OCI-LY7 (cell line): ENCODE measurements around the gene EMILIN1. TPM values are rescaled to one million over a fixed set of nuclear protein-coding genes. Genes with fewer than 3 reads are reported as not detected.
A peak's percentile ranks its signal among the peaks of the same experiment; 100 is the strongest.
"Not testable (repeated sequence)": the region's sequence is repeated elsewhere in the genome, so short reads cannot be mapped to it uniquely, and the experiment has no call there.

Source experiments
- BruUV-seq: library from RNA; stranded (reverse); fragments of 400-500 nt; replicated peaks from 2 replicates; lab custom pipeline; 2021; lab: Mats Ljungman, UMichigan
- CTCF ChIA-PET: fragments of 300-600 bp; sonication (Branson Sonifier 250); formaldehyde crosslinking; loops from one replicate; lab custom pipeline; 2022; ENCODE audit warnings: antibody characterized with exemption; ENCODE audit not compliant: unreplicated experiment; lab: Charles Lee
- POLR2A ChIA-PET: fragments of 300-600 bp; sonication (Branson Sonifier 250); formaldehyde crosslinking; loops from one replicate; lab custom pipeline; 2022; ENCODE audit warnings: antibody characterized with exemption; lab: Charles Lee
- DNase-seq: peaks from one replicate; pipeline ENCODE4 v3.0.0-alpha.2; 2015; ENCODE audit warnings: low spot score
- H2AFZ ChIP-seq: fragments of 200-600 bp; sonication (generic), shearing (Covaris generic); 2 replicates; pipeline ENCODE4 v1.6.1; 2014; ENCODE audit warnings: mild to moderate bottlenecking, antibody characterized with exemption, low read length, moderate library complexity
- H3K27ac ChIP-seq: fragments of 200-600 bp; sonication (generic); 2 replicates; pipeline ENCODE4 v1.5.1; 2014; ENCODE audit warnings: mixed run types, low read depth, mild to moderate bottlenecking, moderate library complexity, low read length, inconsistent platforms; ENCODE audit not compliant: poor library complexity, severe bottlenecking
- H3K36me3 ChIP-seq: fragments of 200-600 bp; sonication (generic); 2 replicates; pipeline ENCODE4 v1.6.1; 2014; ENCODE audit warnings: mild to moderate bottlenecking, antibody characterized with exemption, low read length, moderate library complexity, mixed read lengths; ENCODE audit not compliant: insufficient read depth
- H3K4me1 ChIP-seq: fragments of 200-600 bp; sonication (generic); 2 replicates; pipeline ENCODE4 v1.5.1; 2014; ENCODE audit warnings: mild to moderate bottlenecking, low read length; ENCODE audit not compliant: insufficient read depth, poor library complexity, severe bottlenecking
- H3K4me2 ChIP-seq: fragments of 200-600 bp; sonication (generic); 2 replicates; pipeline ENCODE4 v1.6.1; 2014; ENCODE audit warnings: mild to moderate bottlenecking, low read length
- H3K4me3 ChIP-seq: fragments of 200-600 bp; sonication (generic); 2 replicates; pipeline ENCODE4 v1.5.1; 2014; ENCODE audit warnings: mild to moderate bottlenecking, low read depth, low read length; ENCODE audit not compliant: poor library complexity, severe bottlenecking
- H3K79me2 ChIP-seq: fragments of 200-600 bp; sonication (generic); 2 replicates; pipeline ENCODE4 v1.6.1; 2016; ENCODE audit warnings: low read depth, mild to moderate bottlenecking, low read length, moderate library complexity, mixed read lengths; ENCODE audit not compliant: insufficient read depth
- H3K9me2 ChIP-seq: fragments of 200-600 bp; sonication (generic); 2 replicates; pipeline ENCODE4 v1.6.1; 2016; ENCODE audit warnings: mild to moderate bottlenecking, low read length, mixed read lengths; ENCODE audit not compliant: insufficient read depth
- H3K9me3 ChIP-seq: fragments of 200-600 bp; sonication (generic); 2 replicates; pipeline ENCODE4 v1.6.1; 2014; ENCODE audit warnings: mild to moderate bottlenecking, mixed run types, low read length, mixed read lengths
- H4K20me1 ChIP-seq: fragments of 200-600 bp; sonication (generic); 2 replicates; pipeline ENCODE4 v1.6.1; 2014; ENCODE audit warnings: mild to moderate bottlenecking, antibody characterized with exemption, low read length, moderate library complexity, mixed read lengths; ENCODE audit not compliant: insufficient read depth
- CTCF ChIP-seq: fragments of 200-600 bp; sonication (generic); conservative IDR thresholded peaks from 2 replicates; pipeline ENCODE4 v1.5.1; 2014; ENCODE audit warnings: mild to moderate bottlenecking, antibody characterized with exemption, low read length, moderate library complexity, mixed read lengths
- EZH2phosphoT487 ChIP-seq: fragments of 200-600 bp; sonication (generic); IDR thresholded peaks from 2 replicates; pipeline ENCODE4 v1.6.1; 2018; ENCODE audit warnings: low read depth, borderline replicate concordance, mild to moderate bottlenecking, mixed run types, antibody characterized with exemption, low read length, moderate library complexity, mixed read lengths
- intact Hi-C: fragments of 100-400 bp; cut with micrococcal nuclease; formaldehyde crosslinking; loops from one replicate; pipeline ENCODE4 v1.10.0; 2022; ENCODE audit not compliant: unreplicated experiment
- total RNA-seq, 2 experiments: library from RNA; depleted of rRNA in 1 of 2; stranded (reverse); fragments of >200 nt in 1 of 2; shearing (Covaris generic) in 1 of 2; gene quantifications; 2 replicates each; pipeline ENCODE4 v1.2.3, GENCODE V29; 2014 to 2022

EMILIN1 gene
- total RNA-seq, 2 experiments from 2014 or later: 2.2 to 2.7 TPM

- ChIA-PET CTCF (interaction anchor here (0.9 kb wide), 1 partner anchor 8 kb away, joined by 4 read pairs; no protein-coding TSS in a partner anchor), POLR2A (interaction anchor here (0.8 to 3.8 kb wide), 5 partner anchors 8 to 214 kb away, joined by 3 to 18 read pairs (median 4); partner anchors contain the start of genes AGBL5, ATRAID, KHK and SLC5A6)
- H3K9me3 ChIP-seq: no peaks in the 10 kb centered on the region
- H4K20me1 ChIP-seq: 0 out of 2 replicates have a peak, but pooled peaks cover 4% of the 10 kb centered on the region
- intact Hi-C loops: no loop called here
- H3K79me2 ChIP-seq: peaks cover 26% of the 10 kb centered on the region
- DNase-seq: no peak
- H3K4me2 ChIP-seq: peak overlapping the region; percentile 28; the same call in 1 of the 2 replicates
- H3K27ac ChIP-seq: peak overlapping the region; percentile 81
- no peak overlapping the region for H3K4me3 ChIP-seq
- peak overlapping the region; percentile 11; the same call in 1 of the 2 replicates for H2AFZ ChIP-seq
- H3K9me2 ChIP-seq: no peaks in the 10 kb centered on the region
- H3K4me1 ChIP-seq: peaks cover 72% of the 10 kb centered on the region
- no peak for TF ChIP-seq EZH2phosphoT487
- no peak for TF ChIP-seq CTCF
- BruUV-seq: no TSS peak
- peaks cover 17% of the 10 kb centered on the region; the same call in 1 of the 2 replicates for H3K36me3 ChIP-seq
Observed at GRCh38 chr2:27073782-27074181, 4.6 kb upstream of the EMILIN1 start.

- Histone ChIP-seq H3K4me3 (peak overlapping the region; percentile 33), H4K20me1 (0 out of 2 replicates have a peak, but pooled peaks cover 1% of the 10 kb centered on the region), H3K4me1 (peaks cover 68% of the 10 kb centered on the region), H3K4me2 (peak overlapping the region; percentile 70), H2AFZ (peak overlapping the region; percentile 79), H3K27ac (peak overlapping the region; percentile 81), H3K9me3 (no peaks in the 10 kb centered on the region), H3K9me2 (no peaks in the 10 kb centered on the region), H3K36me3 (peaks cover 6% of the 10 kb centered on the region; the same call in 1 of the 2 replicates), H3K79me2 (peaks cover 15% of the 10 kb centered on the region)
- BruUV-seq: no TSS peak
- TF ChIP-seq CTCF (no peak), EZH2phosphoT487 (no peak)
- intact Hi-C loops: no loop called here
- ChIA-PET POLR2A (interaction anchor here (0.6 to 3.8 kb wide), 5 partner anchors 12 to 356 kb away, joined by 3 to 18 read pairs (median 3); partner anchors contain the start of genes AGBL5 and KHK), CTCF (no interaction called here)
- DNase-seq: peak; percentile 81
Observed at GRCh38 chr2:27074738-27075565, 3.5 kb upstream of the EMILIN1 start.

GRCh38 chr2:27075566-27075871 lies 2.9 kb upstream of the EMILIN1 start:
- DNase-seq, intact Hi-C loops, H3K79me2 ChIP-seq, H4K20me1 ChIP-seq, H3K36me3 ChIP-seq, H3K9me2 ChIP-seq, CTCF ChIA-PET, BruUV-seq, H3K9me3 ChIP-seq: not testable (repeated sequence)
- peak overlapping the region; percentile 79 for H2AFZ ChIP-seq
- H3K27ac ChIP-seq: peak overlapping the region; percentile 81
- peaks cover 68% of the 10 kb centered on the region for H3K4me1 ChIP-seq
- H3K4me2 ChIP-seq: peak overlapping the region; percentile 70
- H3K4me3 ChIP-seq: peak overlapping the region; percentile 33
- POLR2A ChIA-PET: interaction anchor here (0.6 to 3.8 kb wide), 2 partner anchors 25 to 355 kb away, joined by 3 to 18 read pairs; partner anchors contain the start of gene AGBL5
